Ascending aorta (tissue), 2 donors: ENCODE data around the gene PITPNM1. TPM values are rescaled to one million over a fixed set of nuclear protein-coding genes. Genes with fewer than 3 reads are reported as not detected.

Source experiments
- DNase-seq, 2 donors: peaks; one replicate each; pipeline ENCODE4 v3.0.0-alpha.2; 2019; ENCODE audit warnings: low spot score in 2 of 2
- H3K27ac ChIP-seq, 2 donors: fragments of 200-600 bp; sonication (generic); one replicate each; pipeline ENCODE4 v1.5.1; 2016 to 2017; ENCODE audit warnings: mild to moderate bottlenecking in 1 of 2
- H3K27me3 ChIP-seq: fragments of 200-600 bp; sonication (generic); one replicate; pipeline ENCODE4 v1.5.1; 2017
- H3K36me3 ChIP-seq, 2 donors: fragments of 200-600 bp; sonication (generic); one replicate each; pipeline ENCODE4 v1.5.1; 2016
- H3K4me1 ChIP-seq, 2 donors: fragments of 200-600 bp; sonication (generic); one replicate each; pipeline ENCODE4 v1.5.1; 2016 to 2017; ENCODE audit warnings: mild to moderate bottlenecking in 1 of 2
- H3K4me3 ChIP-seq, 2 donors: fragments of 200-600 bp; sonication (generic); one replicate each; pipeline ENCODE4 v1.5.1; 2016 to 2017; ENCODE audit warnings: mild to moderate bottlenecking in 1 of 2
- H3K9me3 ChIP-seq, 2 donors: fragments of 200-600 bp; sonication (generic); one replicate each; pipeline ENCODE4 v1.5.1; 2016
- intact Hi-C: fragments of 100-400 bp; cut with DNase I; formaldehyde crosslinking; loops from one replicate; pipeline ENCODE4 v1.15.1; 2023
- total RNA-seq: library from RNA; depleted of rRNA; stranded (reverse); fragments of >200 nt; gene quantifications from one replicate; pipeline ENCODE4 v1.1.0, GENCODE V29; 2016
- TF ChIP-seq, protein P1 (sequence below), 3 experiments: fragments of 200-600 bp in 2 of 3; fragments of 450-650 bp in 1 of 3; sonication (generic) in 2 of 3; IDR thresholded peaks; one replicate each; pipeline ENCODE4 v1.5.1; 2016 to 2019; ENCODE audit warnings: antibody characterized with exemption in 3 of 3, mild to moderate bottlenecking in 1 of 3, moderate library complexity in 1 of 3

PITPNM1 gene
- total RNA-seq, 1 donor from 2014 or later: 31.8 TPM

DNA sequence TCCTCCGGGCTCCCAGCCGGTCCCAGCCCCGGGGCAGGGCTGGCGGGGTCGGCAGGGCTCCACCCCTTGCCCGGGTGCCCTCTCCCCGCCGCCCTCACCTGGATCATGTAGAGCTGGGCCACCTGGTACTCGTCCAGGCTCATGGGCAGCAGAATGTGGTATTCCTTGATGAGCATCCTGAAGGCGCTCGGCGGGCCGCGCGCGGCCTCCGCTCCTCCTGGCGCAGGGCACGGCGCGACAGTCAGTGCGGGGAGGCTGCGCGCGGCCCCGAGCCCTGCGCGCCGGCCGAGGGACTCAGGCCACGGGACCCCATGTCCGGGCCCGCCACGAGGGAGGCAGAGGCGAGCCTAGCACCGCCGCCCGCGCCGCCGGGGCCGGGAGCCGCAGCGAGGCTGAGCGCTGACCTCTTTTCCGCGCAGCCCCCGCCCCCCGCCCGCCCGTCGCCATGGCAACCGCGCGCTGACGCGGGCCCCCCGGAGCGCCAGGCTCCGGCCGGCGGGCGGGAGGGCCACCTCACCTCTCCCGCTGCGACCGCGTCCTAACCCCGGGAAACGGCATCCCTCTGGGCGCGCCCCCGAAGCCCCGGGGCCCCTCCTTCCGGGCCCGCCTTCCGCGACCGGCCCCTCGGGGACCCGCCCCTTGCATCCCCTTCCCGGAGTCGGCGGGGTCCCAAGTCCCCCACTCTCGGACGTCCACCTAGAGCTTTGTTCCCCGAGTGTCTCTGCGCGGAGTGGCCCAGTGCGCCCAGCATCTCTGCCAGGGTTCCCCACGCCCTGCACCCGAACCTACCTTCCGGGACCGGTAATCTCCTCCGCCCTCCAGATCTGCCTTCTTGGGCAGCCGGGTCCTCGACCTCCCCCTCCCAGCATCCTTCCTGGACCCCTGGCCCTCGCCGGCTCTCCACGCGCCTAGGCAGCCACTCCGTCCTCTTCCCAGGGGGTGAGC is 886 bp downstream of the PITPNM1 start:
- peaks cover 16 to 27% of the 10 kb centered on the region in 2 donors for H3K4me1 ChIP-seq
- intact Hi-C loops: loop anchor here (2.0 to 10.0 kb wide), 3 partner anchors 21 to 389 kb away; partner anchors contain the start of genes AIP and KDM2A
- no peak for DNase-seq

GRCh38 chr11:67503119-67504004 is 1.8 kb downstream of the PITPNM1 start:
- no peak for DNase-seq
- H3K4me1 ChIP-seq: peaks cover 13 to 27% of the 10 kb centered on the region in 2 donors

More for the DNA sequence above, 886 bp downstream of the PITPNM1 start:
- Histone ChIP-seq H3K36me3 (peaks cover 0 to 16% of the 10 kb centered on the region in 2 donors), H3K27me3 (no peaks in the 10 kb centered on the region), H3K27ac (peak overlapping the region; percentile 95 to 96), H3K4me3 (peak overlapping the region; percentile 71 to 79), H3K9me3 (no peaks in the 10 kb centered on the region)
- TF ChIP-seq, protein P1, sequence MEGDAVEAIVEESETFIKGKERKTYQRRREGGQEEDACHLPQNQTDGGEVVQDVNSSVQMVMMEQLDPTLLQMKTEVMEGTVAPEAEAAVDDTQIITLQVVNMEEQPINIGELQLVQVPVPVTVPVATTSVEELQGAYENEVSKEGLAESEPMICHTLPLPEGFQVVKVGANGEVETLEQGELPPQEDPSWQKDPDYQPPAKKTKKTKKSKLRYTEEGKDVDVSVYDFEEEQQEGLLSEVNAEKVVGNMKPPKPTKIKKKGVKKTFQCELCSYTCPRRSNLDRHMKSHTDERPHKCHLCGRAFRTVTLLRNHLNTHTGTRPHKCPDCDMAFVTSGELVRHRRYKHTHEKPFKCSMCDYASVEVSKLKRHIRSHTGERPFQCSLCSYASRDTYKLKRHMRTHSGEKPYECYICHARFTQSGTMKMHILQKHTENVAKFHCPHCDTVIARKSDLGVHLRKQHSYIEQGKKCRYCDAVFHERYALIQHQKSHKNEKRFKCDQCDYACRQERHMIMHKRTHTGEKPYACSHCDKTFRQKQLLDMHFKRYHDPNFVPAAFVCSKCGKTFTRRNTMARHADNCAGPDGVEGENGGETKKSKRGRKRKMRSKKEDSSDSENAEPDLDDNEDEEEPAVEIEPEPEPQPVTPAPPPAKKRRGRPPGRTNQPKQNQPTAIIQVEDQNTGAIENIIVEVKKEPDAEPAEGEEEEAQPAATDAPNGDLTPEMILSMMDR (IDR thresholded peaks at IDR 0.05): no peak

GRCh38 chr11:67502328-67502979 is 2.7 kb downstream of the PITPNM1 start:
- TF ChIP-seq, protein P1 (IDR thresholded peaks at IDR 0.05): no peak
- DNase-seq: no peak
- Histone ChIP-seq H3K27ac (no peak overlapping the region), H3K9me3 (no peaks in the 10 kb centered on the region), H3K27me3 (no peaks in the 10 kb centered on the region), H3K36me3 (peaks cover 0 to 27% of the 10 kb centered on the region in 2 donors), H3K4me1 (peaks cover 11 to 27% of the 10 kb centered on the region in 2 donors), H3K4me3 (no peak overlapping the region)
- intact Hi-C loops: loop anchor here (10.0 kb wide), 2 partner anchors 302 to 388 kb away; partner anchors contain the start of gene KDM2A

More at GRCh38 chr11:67503119-67504004, 1.8 kb downstream of the PITPNM1 start:
- Histone ChIP-seq H3K4me3 (peak overlapping the region; percentile 71 to 79), H3K27me3 (no peaks in the 10 kb centered on the region), H3K9me3 (no peaks in the 10 kb centered on the region), H3K27ac (peak overlapping the region in 1 of 2 donors; percentile 96), H3K36me3 (peaks cover 0 to 18% of the 10 kb centered on the region in 2 donors)
- TF ChIP-seq, protein P1 (IDR thresholded peaks at IDR 0.05): no peak
- intact Hi-C loops: loop anchor here (2.0 to 10.0 kb wide), 3 partner anchors 21 to 389 kb away; partner anchors contain the start of genes AIP and KDM2A

DNA sequence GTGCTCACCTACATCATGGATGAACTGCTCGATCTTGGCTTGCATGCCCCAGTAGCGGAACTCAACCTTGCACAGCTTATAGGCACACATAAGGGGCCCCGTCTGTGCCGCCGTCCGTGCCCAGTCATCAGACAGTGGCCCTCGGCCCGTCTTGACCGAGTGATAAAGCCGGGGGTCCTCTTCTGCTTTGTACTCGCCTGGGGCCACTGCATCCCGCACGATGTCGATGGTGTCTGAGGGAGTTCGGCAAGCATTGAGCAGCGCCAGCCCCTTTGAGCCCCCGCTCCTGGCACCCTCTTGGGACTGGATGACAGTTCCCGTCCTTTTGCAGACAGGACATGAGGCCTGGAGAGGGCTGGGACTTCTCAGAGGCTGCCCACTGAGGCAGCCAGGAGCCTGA is 3.3 kb downstream of the PITPNM1 start:
- intact Hi-C loops: loop anchor here (10.0 kb wide), 2 partner anchors 303 to 387 kb away; partner anchors contain the start of gene KDM2A
- no peak overlapping the region for H3K27ac ChIP-seq
- H3K4me1 ChIP-seq: peaks cover 5 to 22% of the 10 kb centered on the region in 2 donors
- TF ChIP-seq, protein P1 (IDR thresholded peaks at IDR 0.05): no peak
- no peak for DNase-seq
- H3K36me3 ChIP-seq: peaks cover 0 to 27% of the 10 kb centered on the region in 2 donors
- H3K27me3 ChIP-seq: no peaks in the 10 kb centered on the region
- H3K9me3 ChIP-seq: no peaks in the 10 kb centered on the region
- no peak overlapping the region for H3K4me3 ChIP-seq
